ENCODE measurements around the gene RNF14.
"Not testable (repeated sequence)": the region's sequence is repeated elsewhere in the genome, so short reads cannot be mapped to it uniquely, and the experiment has no call there.

The RNF14 gene, protein sequence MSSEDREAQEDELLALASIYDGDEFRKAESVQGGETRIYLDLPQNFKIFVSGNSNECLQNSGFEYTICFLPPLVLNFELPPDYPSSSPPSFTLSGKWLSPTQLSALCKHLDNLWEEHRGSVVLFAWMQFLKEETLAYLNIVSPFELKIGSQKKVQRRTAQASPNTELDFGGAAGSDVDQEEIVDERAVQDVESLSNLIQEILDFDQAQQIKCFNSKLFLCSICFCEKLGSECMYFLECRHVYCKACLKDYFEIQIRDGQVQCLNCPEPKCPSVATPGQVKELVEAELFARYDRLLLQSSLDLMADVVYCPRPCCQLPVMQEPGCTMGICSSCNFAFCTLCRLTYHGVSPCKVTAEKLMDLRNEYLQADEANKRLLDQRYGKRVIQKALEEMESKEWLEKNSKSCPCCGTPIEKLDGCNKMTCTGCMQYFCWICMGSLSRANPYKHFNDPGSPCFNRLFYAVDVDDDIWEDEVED

GRCh38 chr5:141968914-141969608, at the start of gene RNF14:
Gene RNF14 (plus strand): TSS chr5:141969105. CDS start chr5:141973589, 4,484 bp downstream.
- DNase-seq (ENCODE audit: low read depth), result peak; percentile 88

- no peak for DNase-seq (ENCODE audit: low read depth)
These were observed 49.4 kb upstream of the RNF14 start for GRCh38 chr5:141919218-141920119.

- DNase-seq (ENCODE audit: low read depth), result no peak
These were observed 48.1 kb upstream of the RNF14 start for GRCh38 chr5:141920771-141921170.

- not testable (repeated sequence) for DNase-seq (ENCODE audit: low read depth)
These were observed 46.0 kb upstream of the RNF14 start for GRCh38 chr5:141922827-141923447.

DNA sequence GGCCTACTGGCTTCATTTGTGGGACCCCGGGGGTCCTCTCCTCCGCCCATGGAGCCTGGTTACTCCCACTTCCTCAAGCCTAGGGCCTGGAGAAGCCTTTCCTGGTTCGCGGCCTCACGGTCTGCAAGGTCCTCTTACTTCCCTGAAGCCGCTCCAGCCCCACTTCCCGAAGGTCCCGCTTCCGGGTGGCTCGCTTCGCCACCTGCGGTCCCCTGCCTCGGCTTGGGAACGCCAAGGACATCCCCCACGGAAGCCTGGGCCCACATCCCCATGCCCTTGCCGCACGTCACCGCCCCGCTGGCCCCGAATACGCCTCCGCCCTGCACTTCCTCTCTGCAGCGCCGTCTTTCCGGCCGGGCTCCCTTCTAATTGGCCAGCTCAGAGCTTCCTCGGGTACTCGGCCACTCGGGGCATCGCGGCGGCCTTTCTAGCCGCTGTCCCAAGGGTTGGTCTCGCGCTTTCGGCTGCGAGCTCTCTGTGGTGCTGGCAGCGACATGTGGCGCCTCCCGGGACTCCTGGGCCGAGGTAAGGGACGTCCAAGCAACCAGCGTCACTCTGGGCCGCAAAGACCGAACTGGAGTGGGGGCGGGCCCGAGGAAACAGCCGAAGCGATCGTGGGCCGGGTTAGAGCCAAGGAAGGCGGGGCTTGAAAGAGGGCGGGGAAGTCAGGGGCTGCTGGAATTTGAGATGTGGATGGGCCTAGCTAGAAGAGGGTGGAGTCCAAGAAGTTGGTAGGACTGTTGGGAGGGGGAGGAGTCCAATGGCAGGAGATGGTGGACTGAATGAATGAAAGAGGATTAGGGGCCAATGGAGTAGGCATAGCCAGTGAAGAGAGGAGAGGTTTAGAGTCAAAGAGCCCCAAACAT, 45.2 kb upstream of the RNF14 start, which contains the start of gene DELE1:
TSS of gene DELE1 (plus strand) at position 424 of the 866 bp plus-strand sequence. CDS start at position 495, 71 bp downstream.
- peak; percentile 80 for DNase-seq (ENCODE audit: low read depth)

DNA sequence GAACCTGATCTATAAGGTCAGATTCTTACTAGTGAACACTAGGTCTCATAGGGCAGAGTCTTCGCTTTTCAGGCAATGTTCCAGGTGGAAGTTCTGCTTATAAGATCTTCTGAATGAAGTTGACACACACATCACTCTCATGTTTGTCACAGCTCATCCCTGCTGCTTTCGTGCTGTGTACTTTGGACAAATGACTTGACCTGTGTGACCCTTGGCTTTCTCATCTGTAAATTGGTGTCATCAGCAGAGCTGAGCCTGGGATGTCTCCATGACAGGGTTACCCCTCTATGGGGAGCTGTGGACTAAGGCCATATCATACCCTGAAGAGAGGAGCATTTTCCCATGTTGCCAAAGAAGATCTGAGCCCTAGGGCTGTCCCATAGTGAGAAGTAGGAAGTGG, 42.5 kb upstream of the RNF14 start:
- DNase-seq (ENCODE audit: low read depth), result no peak

DNA sequence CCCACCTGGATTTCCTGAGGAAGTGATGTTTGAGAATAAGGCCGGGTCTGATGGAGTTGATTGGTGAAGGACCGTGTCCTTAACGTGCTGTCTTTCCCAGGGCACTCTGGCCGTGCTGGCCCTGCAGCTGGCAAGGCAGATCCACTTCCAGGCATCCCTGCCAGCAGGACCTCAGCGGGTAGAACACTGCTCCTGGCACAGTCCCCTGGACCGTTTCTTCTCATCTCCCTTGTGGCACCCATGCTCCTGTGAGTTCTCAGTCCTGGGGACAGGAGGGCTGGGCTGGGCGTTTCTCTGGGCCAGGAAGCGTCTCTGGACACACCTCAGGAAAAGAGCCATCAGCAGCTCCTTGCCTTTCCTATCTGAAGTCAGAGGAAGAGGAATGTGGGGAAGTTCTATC, 40.9 kb upstream of the RNF14 start:
- no peak for DNase-seq (ENCODE audit: low read depth)

DNA sequence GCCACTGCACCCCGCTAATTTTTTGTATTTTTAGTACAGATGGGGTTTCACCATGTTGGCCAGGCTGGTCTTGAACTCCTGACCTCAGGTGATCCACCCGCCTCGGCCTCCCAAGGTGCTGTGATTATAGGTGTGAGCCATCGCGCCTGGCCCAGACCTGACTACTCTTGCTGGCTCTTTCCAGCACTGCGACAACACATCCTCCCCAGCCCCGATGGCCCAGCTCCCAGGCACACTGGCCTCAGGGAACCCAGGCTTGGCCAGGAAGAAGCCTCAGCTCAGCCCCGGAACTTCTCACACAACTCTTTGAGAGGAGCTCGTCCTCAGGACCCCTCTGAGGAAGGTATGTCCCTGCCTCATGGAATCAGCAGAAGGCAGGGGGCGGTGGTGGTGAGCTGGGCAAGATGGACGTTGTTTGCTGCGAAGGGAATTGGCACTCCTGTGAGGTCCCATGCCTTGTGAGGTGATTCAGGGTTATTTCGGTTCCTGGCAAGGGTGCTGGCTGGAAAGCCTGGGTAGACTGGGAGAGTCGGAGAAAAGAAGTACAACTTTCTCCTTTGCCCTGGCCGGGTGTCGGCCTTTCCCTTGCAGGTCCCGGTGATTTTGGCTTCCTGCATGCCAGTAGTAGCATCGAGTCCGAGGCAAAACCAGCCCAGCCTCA, 39.4 kb upstream of the RNF14 start:
- DNase-seq (ENCODE audit: low read depth), result no peak

DNA sequence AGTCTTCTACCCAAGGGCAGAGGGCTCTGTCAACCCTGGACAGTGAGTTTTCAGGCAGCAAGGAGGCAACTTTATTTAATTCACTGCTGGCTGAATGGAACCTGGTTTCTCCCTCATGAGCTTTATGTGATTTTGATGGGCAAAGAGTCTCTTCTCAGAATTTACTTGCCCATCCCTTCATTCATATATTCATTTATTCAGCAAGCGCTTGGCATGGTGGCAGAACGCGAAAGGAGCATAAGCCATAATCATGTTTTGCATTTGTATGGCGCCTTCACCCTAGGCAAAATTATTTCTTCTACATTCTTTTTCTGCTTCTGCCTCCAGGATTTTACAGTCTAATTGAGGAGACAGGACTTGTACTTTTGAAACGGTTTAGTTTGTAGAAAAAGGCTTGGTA, 37.2 kb upstream of the RNF14 start:
- DNase-seq (ENCODE audit: low read depth), result no peak

DNA sequence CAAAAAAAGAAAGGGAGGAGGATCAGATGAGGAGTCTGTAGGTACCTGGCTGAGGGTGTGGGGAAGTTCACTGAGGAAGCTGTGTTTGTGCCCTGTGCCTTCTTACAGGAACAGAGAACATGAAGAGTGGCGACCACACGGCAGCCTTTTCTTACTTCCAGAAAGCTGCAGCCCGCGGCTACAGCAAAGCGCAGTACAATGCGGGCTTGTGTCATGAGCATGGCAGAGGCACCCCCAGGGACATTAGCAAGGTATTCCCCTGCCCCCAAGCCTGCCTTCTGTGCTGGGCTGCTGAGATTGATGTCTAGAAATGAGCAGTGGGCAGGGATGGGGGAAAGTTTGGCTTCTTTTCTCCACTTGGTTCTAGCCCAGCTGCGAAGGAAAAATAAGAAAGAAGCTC, 35.8 kb upstream of the RNF14 start:
- DNase-seq (ENCODE audit: low read depth), result no peak

- no peak for DNase-seq (ENCODE audit: low read depth)
These were observed 34.6 kb upstream of the RNF14 start for GRCh38 chr5:141934099-141934844.

DNA sequence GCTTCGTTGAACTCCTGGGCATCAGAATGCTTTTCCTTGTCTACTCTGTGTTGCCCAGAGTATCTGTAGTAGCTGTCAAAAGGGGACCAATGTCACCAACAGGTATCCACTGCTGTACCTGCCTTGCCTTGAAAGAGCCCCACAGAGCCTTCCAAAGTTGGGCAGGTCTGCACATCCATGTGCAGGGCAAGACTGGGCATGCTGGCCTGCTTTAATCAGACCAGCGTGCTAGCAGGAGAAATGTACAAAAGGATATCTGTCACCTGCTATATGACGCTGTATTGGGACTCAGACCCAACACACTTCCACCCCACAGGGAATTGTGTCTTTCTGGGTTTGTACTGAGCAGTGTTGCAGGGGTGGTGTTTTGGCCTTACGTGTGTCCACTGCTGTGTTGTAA, 33.4 kb upstream of the RNF14 start:
- no peak for DNase-seq (ENCODE audit: low read depth)

DNA sequence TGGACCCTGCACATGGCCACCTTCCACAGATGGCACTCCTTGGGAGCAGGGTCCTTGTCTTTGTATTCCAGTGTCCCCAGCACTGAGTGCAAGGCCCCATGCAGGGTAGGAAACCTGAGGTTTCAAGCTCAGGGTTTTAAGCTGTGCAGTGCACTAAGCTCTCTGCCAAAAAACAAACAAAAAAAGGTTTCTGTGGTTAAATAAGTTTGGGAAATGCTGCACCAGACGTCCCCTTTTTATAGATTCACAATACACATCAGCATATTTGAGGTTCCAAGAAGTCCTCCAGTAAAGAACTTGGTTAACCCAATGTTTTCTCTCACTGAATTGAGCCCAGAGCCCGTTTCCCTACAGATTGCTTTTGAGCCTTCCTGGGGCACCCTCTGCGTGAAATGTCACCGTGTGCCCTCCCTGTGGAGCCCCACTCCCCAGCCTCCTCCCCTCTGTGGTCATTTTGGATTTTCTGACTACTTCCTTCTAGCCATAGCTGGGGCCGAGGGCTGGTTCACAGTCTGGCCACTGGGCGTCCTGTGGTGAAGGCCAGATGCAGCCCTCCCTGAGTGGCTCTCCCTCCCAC, 28.1 kb upstream of the RNF14 start:
- no peak for DNase-seq (ENCODE audit: low read depth)

GRCh38 chr5:141941307-141941706, 27.6 kb upstream of the RNF14 start:
- no peak for DNase-seq (ENCODE audit: low read depth)

GRCh38 chr5:141941779-141942178, 27.1 kb upstream of the RNF14 start:
- no peak for DNase-seq (ENCODE audit: low read depth)

DNA sequence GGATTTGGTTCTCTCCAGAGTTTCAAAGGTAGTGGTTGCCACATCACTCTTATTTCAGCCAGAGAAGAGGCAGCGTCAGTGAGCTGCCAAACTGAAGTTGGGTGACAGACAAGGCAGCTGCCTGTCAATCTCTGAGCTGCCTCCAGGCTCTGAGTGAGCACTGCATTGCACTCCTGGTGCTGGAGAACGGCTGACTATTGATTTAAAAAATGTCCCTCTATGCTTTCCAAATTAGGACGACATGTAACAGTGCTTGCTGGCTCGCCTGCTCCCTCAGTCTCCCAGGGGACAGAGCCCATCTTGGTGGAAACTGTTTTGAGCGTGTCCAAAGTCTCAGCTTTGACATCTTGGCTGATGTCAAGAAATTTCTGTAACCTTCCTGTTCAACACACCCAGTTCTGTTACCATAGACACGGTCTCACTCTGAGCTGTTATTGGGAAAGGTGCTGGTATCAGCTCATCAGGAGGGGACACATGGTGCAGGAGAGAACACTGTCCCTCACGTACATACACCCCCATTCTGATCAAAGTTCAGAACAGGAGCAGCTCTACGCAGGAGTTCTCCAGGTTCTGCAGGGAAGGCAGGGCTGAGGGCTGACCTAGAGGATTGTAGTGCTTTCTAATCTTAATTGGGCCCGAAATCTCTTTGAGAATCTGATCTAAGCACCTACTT, 26.6 kb upstream of the RNF14 start:
- DNase-seq (ENCODE audit: low read depth), result no peak

DNA sequence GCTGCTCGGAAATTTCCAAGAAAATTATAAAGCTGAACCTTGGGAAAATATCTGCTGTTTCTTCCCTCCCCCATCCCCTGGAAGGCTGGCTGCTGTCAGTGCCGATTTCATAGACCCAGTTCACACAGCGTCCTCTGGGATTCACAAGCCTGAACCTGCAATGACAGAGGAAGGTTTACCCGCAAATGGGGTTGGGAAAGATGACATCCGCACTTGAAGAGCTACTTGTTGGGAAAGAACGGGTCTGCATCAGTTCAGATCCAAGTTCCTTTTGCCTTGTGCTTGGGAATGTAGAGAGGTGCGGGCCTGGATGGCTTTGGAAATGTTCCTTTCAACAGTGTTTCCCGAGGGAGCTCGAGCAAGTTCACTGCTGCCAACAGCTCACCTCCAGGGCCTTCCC, 24.8 kb upstream of the RNF14 start:
- no peak for DNase-seq (ENCODE audit: low read depth)

GRCh38 chr5:141945511-141946051, 23.3 kb upstream of the RNF14 start:
- no peak for DNase-seq (ENCODE audit: low read depth)
